Heart left ventricle (tissue), 16 donors: ENCODE results near the gene ZNF766. TPM values are rescaled to one million over a fixed set of nuclear protein-coding genes. Genes with fewer than 3 reads are reported as not detected.
A peak's percentile ranks its signal among the peaks of the same experiment; 100 is the strongest.

Source experiments
- ATAC-seq, 4 donors: fragments of 200-7000 bp; cut with Tn5 transposase; one replicate each; pipeline ENCODE4 v1.9.1; 2020 to 2022; ENCODE audit warnings: moderate library complexity in 4 of 4, mild to moderate bottlenecking in 3 of 4, moderate number of reproducible peaks in 1 of 4
- DNase-seq, 5 donors: peaks; one replicate each; pipeline ENCODE4 v3.0.0-alpha.2; 2020
- H3K27ac ChIP-seq, 12 donors: fragments of 200-600 bp; sonication (generic) in 4 of 12; one replicate each; pipeline versions ENCODE4 v1.5.0 to v1.8.0; 2016 to 2022; ENCODE audit warnings: mild to moderate bottlenecking in 2 of 12
- H3K27me3 ChIP-seq, 9 donors: fragments of 200-600 bp; sonication (generic) in 2 of 9; one replicate each; pipeline versions ENCODE4 v1.5.1 to v1.8.0; 2016 to 2022; ENCODE audit warnings: mild to moderate bottlenecking in 3 of 9
- H3K36me3 ChIP-seq, 9 donors: fragments of 200-600 bp; sonication (generic) in 2 of 9; one replicate each; pipeline versions ENCODE4 v1.5.0 to v1.8.0; 2018 to 2022; ENCODE audit warnings: mild to moderate bottlenecking in 2 of 9
- H3K4me1 ChIP-seq, 12 donors: fragments of 200-600 bp; sonication (generic) in 4 of 12; one replicate each; pipeline versions ENCODE4 v1.5.0 to v1.8.0; 2016 to 2022; ENCODE audit warnings: mild to moderate bottlenecking in 3 of 12
- H3K4me3 ChIP-seq, 12 donors: fragments of 200-600 bp; sonication (generic) in 4 of 12; one replicate each; pipeline versions ENCODE4 v1.5.0 to v1.8.0; 2017 to 2022; ENCODE audit warnings: mild to moderate bottlenecking in 9 of 12, moderate library complexity in 4 of 12
- H3K9me3 ChIP-seq, 12 donors: fragments of 200-600 bp; sonication (generic) in 4 of 12; one replicate each; pipeline versions ENCODE4 v1.5.0 to v1.8.0; 2016 to 2022; ENCODE audit warnings: mild to moderate bottlenecking in 1 of 12
- POLR2A ChIP-seq, 2 donors: fragments of 450-650 bp; IDR thresholded peaks; one replicate each; pipeline ENCODE4 v1.6.1; 2017; ENCODE audit warnings: antibody characterized with exemption in 2 of 2, mild to moderate bottlenecking in 2 of 2, moderate library complexity in 2 of 2
- WGBS, 4 donors: extraction: QIAGEN DNeasy Blood & Tissue Kit in 2 of 4; methylation state at CpG; one replicate each; pipeline versions ENCODE4 v1.1.5 to v1.1.7; 2013 to 2018; 5-methylcytosine and 5-hydroxymethylcytosine counted together
- intact Hi-C, 10 donors: fragments of 100-400 bp; cut with DNase I; formaldehyde crosslinking; loops; one replicate each; pipeline versions ENCODE4 v1.11.1 to v1.14.2; 2022
- long read RNA-seq, 3 donors: library from polyadenylated mRNA; unstranded; transcript quantifications; one replicate each; pipeline ENCODE4 v2.0.0, GENCODE V29; 2020 to 2021
- polyA plus RNA-seq, 2 donors: library from polyadenylated mRNA; stranded (reverse); fragments of 200-250 nt; gene quantifications; one replicate each; pipeline ENCODE4 v1.2.3, GENCODE V29; 2013
- total RNA-seq, 9 donors: library from RNA; depleted of rRNA in 2 of 9; stranded (reverse); fragments of >200 nt in 2 of 9; fragmentation: NEBNext Ultra II Directional in 3 of 9; extraction: Animal tissue kit (Norgen Biotek cat#: 25700) in 3 of 9; gene quantifications; one replicate each; pipeline versions ENCODE4 v1.1.0 to v1.2.4, GENCODE V29; 2016 to 2023
- TF ChIP-seq, protein P1 (sequence below), 12 donors: fragments of 200-600 bp; sonication (generic) in 4 of 12; IDR thresholded peaks; one replicate each; pipeline versions ENCODE4 v1.5.0 to v1.8.0; 2018 to 2022; ENCODE audit warnings: antibody characterized with exemption in 12 of 12, mild to moderate bottlenecking in 5 of 12
- donor health status: ischemic (EF 13 %, LVEDD 7.1; RV severe dilation, severe dysfunction).
- donor health status: healthy with polysubstance abuse.
- donor health status: DM: no; HTN: yes; CAD: no.
- donor health status: DM: no; HTN: no; CAD: no.
- donor health status: ischemic (EF 25% LVEDD 6.9; RV normal size, moderate dysfunction).
- donor health status: ischemic (EF 25% LVEDD 5.7; RV mildly dilated, moderate dysfunction).
- donor health status: healthy.
- donor health status: DM: yes; HTN: yes; CAD: no.
- donor health status: ischemic (EF 35%, LVEDD 5.7; RV mildly dilated, moderate dysfunction).
- donor health status: nonischemic (EF 11% LVEDD 7.7; RV severe dilation, severe dysfunction).
- donor health status: DM: yes; HTN: yes; CAD: no.
- donor health status: PGD.
- donor health status: ischemic (EF 29% LVEDD 5.4; RV normal size, mild dysfunction).
- donor health status: nonischemic (EF 23%, LVEDD 6.1; RV moderate dilation, normal function).

The ZNF766 gene
- total RNA-seq: 10 to 100 TPM in 5 of 9 donors, 1 to 10 TPM in 4; 4.8 to 16.6 (median 10.7) TPM
- 1 to 10 TPM; 2.9 to 6.4 TPM for polyA plus RNA-seq
- long read RNA-seq, donor 1, full-length matches to known transcripts: 17 of 18 reads
- long read RNA-seq, donor 1, partial matches to known transcripts: 0 of 18 reads
- long read RNA-seq, donor 1, other reads (novel, unspliced or antisense): 1 of 18 reads
- long read RNA-seq, donor 2, full-length matches to known transcripts: 67 of 71 reads
- long read RNA-seq, donor 2, partial matches to known transcripts: 1 of 71 reads
- long read RNA-seq, donor 2, other reads (novel, unspliced or antisense): 3 of 71 reads
- long read RNA-seq, donor 3, full-length matches to known transcripts: 15 of 16 reads
- long read RNA-seq, donor 3, partial matches to known transcripts: 0 of 16 reads
- long read RNA-seq, donor 3, other reads (novel, unspliced or antisense): 1 of 16 reads

DNA sequence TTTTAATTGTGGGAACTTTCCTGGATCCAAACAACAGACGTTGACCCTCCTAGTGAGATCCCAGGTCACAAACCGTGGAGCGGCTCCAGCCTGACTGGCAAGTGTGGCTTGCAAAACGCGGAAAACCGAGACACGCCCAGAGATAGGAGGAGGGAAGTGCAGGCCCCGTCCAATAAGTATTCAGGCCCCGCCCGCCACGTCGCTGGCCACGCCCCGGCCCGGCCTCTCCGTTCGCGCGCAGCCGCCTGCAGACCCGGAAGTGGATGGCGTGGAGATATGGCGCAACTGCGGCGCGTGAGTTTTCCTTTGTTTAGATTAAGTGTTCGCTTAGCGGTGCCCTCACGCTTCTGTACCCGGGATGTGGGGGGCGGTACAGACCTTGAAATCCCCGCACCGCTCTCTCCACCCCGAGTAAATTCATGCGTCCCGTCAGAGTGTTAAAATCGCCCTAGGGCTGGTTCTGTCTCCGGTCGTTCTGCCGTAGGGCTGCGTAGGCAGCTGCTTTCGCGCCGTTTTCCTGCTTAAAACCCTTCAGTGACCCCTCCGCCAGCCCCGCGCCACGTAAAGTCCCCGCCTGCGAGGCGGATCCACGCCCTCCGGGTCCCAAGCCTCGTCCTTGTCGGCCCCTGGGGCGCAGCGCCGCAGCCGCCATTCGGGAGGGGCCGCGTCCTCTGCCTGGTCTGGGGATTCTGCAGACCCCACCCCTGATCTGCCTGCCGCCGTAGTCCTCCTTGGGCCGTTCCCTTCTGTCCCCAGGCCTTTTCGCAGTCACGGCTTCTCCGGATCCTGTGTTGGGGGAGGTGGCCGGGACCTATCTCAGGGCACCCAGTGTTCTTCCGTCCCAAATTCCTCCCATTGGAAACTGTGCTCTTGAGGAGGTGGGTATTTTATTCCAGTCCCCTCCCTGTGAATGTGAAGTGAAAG lies at the start of gene ZNF766:
Gene ZNF766, plus strand, starts transcription at position 250 of the 924 bp plus-strand sequence. Its CDS starts 27 bp downstream, at position 277.
- peak; percentile 100 for ATAC-seq
- H3K4me3 ChIP-seq: peak within 1 kb of the TSS; percentile 61 to 99 (median 92)
- intact Hi-C loops: loop anchor here in 3 of 10 donors (2.0 kb wide), 1 partner anchor 27 kb away; the partner anchor contains the start of gene ZNF480 (in 3 of the 3)

DNA sequence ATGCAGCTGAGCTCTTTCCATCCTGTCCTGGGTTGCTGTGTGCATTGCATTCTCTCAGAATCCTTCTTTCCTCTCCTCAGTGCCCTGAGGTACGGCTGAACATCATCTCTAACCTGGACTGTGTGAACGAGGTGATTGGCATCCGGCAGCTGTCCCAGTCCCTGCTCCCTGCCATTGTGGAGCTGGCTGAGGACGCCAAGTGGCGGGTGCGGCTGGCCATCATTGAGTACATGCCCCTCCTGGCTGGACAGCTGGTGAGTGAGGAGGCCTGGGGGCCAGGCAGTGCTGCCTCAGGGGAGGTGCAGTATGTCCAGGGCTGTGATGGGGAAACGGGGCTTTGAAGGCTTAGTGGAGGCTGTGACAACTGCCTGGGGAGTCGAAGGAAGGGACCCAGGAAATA lies 49.8 kb upstream of the ZNF766 start:
- H3K27me3 ChIP-seq: no peaks in the 10 kb centered on the region
- WGBS, 4 donors: 87 to 94% (median 90%) methylated on average over 8 of the region's 8 CpGs
- DNase-seq: no peak
- peaks cover 7 to 100% (median 100%) of the 10 kb centered on the region in 9 donors for H3K36me3 ChIP-seq
- no peak for TF ChIP-seq POLR2A (IDR thresholded peaks at IDR 0.05)
- TF ChIP-seq, protein P1, sequence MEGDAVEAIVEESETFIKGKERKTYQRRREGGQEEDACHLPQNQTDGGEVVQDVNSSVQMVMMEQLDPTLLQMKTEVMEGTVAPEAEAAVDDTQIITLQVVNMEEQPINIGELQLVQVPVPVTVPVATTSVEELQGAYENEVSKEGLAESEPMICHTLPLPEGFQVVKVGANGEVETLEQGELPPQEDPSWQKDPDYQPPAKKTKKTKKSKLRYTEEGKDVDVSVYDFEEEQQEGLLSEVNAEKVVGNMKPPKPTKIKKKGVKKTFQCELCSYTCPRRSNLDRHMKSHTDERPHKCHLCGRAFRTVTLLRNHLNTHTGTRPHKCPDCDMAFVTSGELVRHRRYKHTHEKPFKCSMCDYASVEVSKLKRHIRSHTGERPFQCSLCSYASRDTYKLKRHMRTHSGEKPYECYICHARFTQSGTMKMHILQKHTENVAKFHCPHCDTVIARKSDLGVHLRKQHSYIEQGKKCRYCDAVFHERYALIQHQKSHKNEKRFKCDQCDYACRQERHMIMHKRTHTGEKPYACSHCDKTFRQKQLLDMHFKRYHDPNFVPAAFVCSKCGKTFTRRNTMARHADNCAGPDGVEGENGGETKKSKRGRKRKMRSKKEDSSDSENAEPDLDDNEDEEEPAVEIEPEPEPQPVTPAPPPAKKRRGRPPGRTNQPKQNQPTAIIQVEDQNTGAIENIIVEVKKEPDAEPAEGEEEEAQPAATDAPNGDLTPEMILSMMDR (IDR thresholded peaks at IDR 0.05): no peak
- no peak overlapping the region for H3K4me3 ChIP-seq
- ATAC-seq: no peak
- no peaks in the 10 kb centered on the region for H3K9me3 ChIP-seq
- intact Hi-C loops: no loop called here
- H3K27ac ChIP-seq: no peak overlapping the region
- no peaks in the 10 kb centered on the region for H3K4me1 ChIP-seq

More for the DNA sequence above, at the start of gene ZNF766:
- H3K9me3 ChIP-seq: no peaks in the 10 kb centered on the region
- TF ChIP-seq, protein P1 (IDR thresholded peaks at IDR 0.05): no peak
- TF ChIP-seq POLR2A (IDR thresholded peaks at IDR 0.05): peak; percentile 8 to 93
- H3K27ac ChIP-seq: peak within 1 kb of the TSS; percentile 79 to 98 (median 91)
- 0 to 1% (median 0%) methylated on average over 32 to 70 of the region's 70 CpGs for WGBS, 4 donors
- H3K36me3 ChIP-seq: peaks cover 0 to 12% (median 0%) of the 10 kb centered on the region in 9 donors
- no peaks in the 10 kb centered on the region for H3K27me3 ChIP-seq
- H3K4me1 ChIP-seq: peaks cover 4 to 28% (median 15%) of the 10 kb centered on the region in 12 donors
- DNase-seq: peak; percentile 97 to 98 (median 98)

DNA sequence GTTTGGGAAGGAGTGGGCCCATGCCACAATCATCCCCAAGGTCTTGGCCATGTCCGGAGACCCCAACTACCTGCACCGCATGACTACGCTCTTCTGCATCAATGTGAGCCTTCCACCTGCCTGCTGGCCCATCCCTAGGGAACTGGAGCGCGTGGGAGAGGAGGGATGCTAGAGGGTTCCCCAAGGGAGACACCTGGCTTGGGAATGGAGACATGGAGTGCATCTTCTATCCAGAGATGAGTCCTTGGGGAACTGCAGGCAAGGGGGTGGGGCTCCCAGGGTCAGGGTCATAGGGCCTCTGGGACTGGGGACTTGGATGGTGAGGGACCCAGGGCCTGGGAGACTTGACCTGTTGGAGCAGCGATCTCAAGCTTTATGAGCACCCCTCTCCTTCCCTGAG lies 48.4 kb upstream of the ZNF766 start:
- H3K36me3 ChIP-seq: peaks cover 7 to 100% (median 100%) of the 10 kb centered on the region in 9 donors
- intact Hi-C loops: no loop called here
- no peaks in the 10 kb centered on the region for H3K9me3 ChIP-seq
- H3K27me3 ChIP-seq: no peaks in the 10 kb centered on the region
- DNase-seq (peak in 1 of 5 donors; percentile 13), ATAC-seq (peak in 1 of 4 donors; percentile 8)
- TF ChIP-seq POLR2A (IDR thresholded peaks at IDR 0.05): no peak
- TF ChIP-seq, protein P1 (IDR thresholded peaks at IDR 0.05): no peak
- H3K4me1 ChIP-seq: no peaks in the 10 kb centered on the region
- no peak overlapping the region for H3K4me3 ChIP-seq
- no peak overlapping the region for H3K27ac ChIP-seq
- 93 to 98% (median 96%) methylated on average over 6 of the region's 6 CpGs for WGBS, 4 donors
